Central memory CD8-positive, alpha-beta T cell (primary cell): ENCODE measurements around the gene SLC39A1.

ENCODE experiments used
- ATAC-seq: fragments of 150-1000 bp; cut with Tn5 transposase; replicated peaks from 2 replicates; pipeline ENCODE4 v1.10.0; 2022; ENCODE audit warnings: mild to moderate bottlenecking, moderate FRiP score, moderate number of reproducible peaks; ENCODE audit not compliant: poor library complexity, severe bottlenecking; ENCODE audit errors: extremely low read depth
- DNase-seq, 2 donors: peaks; one replicate each; pipeline ENCODE4 v3.0.0; 2021; ENCODE audit warnings: low spot score in 2 of 2
- H3K27ac Mint-ChIP-seq: one replicate; pipeline ENCODE4 v1.8.0; 2022; ENCODE audit warnings: low read depth, mild to moderate bottlenecking, moderate library complexity, mixed read lengths
- H3K27me3 Mint-ChIP-seq: one replicate; pipeline ENCODE4 v1.8.0; 2022; ENCODE audit warnings: mixed read lengths
- H3K36me3 Mint-ChIP-seq: one replicate; pipeline ENCODE4 v1.8.0; 2022; ENCODE audit warnings: mild to moderate bottlenecking, moderate library complexity, mixed read lengths; ENCODE audit not compliant: insufficient read depth
- H3K4me1 Mint-ChIP-seq: one replicate; pipeline ENCODE4 v1.8.0; 2022; ENCODE audit warnings: mixed read lengths
- H3K4me3 Mint-ChIP-seq: one replicate; pipeline ENCODE4 v1.8.0; 2022; ENCODE audit warnings: mild to moderate bottlenecking, moderate library complexity, mixed read lengths
- H3K9me3 Mint-ChIP-seq: one replicate; pipeline ENCODE4 v1.8.0; 2022; ENCODE audit warnings: mixed read lengths

The SLC39A1 gene

GRCh38 chr1:153968972-153969371 lies 5.6 kb upstream of the SLC39A1 start:
- Mint-ChIP-seq H3K36me3 (peaks cover 11% of the 10 kb centered on the region), H3K4me3 (peak overlapping the region; percentile 12), H3K27ac (no peak overlapping the region), H3K4me1 (peaks cover 32% of the 10 kb centered on the region), H3K9me3 (no peaks in the 10 kb centered on the region), H3K27me3 (no peaks in the 10 kb centered on the region)
- no peak for DNase-seq
- ATAC-seq: no peak

GRCh38 chr1:153968408-153968807 lies 5.1 kb upstream of the SLC39A1 start:
- H3K4me3 Mint-ChIP-seq: peak overlapping the region; percentile 91
- H3K27ac Mint-ChIP-seq: no peak overlapping the region
- H3K9me3 Mint-ChIP-seq: no peaks in the 10 kb centered on the region
- DNase-seq (no peak), ATAC-seq (no peak)
- peaks cover 37% of the 10 kb centered on the region for H3K4me1 Mint-ChIP-seq
- peaks cover 9% of the 10 kb centered on the region for H3K36me3 Mint-ChIP-seq
- no peaks in the 10 kb centered on the region for H3K27me3 Mint-ChIP-seq

- H3K4me3 Mint-ChIP-seq: peak overlapping the region; percentile 91
- H3K9me3 Mint-ChIP-seq: no peaks in the 10 kb centered on the region
- peak overlapping the region; percentile 91 for H3K27ac Mint-ChIP-seq
- peaks cover 9% of the 10 kb centered on the region for H3K36me3 Mint-ChIP-seq
- peaks cover 40% of the 10 kb centered on the region for H3K4me1 Mint-ChIP-seq
- no peaks in the 10 kb centered on the region for H3K27me3 Mint-ChIP-seq
- ATAC-seq (no peak), DNase-seq (no peak)
Observed at GRCh38 chr1:153968000-153968363, 4.6 kb upstream of the SLC39A1 start.

GRCh38 chr1:153967107-153967999 lies 4.0 kb upstream of the SLC39A1 start, which contains the start of gene CREB3L4:
CREB3L4 (plus strand) TSS chr1:153967902; CDS start chr1:153968526, 624 bp downstream.
- H3K9me3 Mint-ChIP-seq: no peaks in the 10 kb centered on the region
- peaks cover 9% of the 10 kb centered on the region for H3K36me3 Mint-ChIP-seq
- H3K27ac Mint-ChIP-seq: peak within 1 kb of the TSS; percentile 91
- H3K4me3 Mint-ChIP-seq: peak within 1 kb of the TSS; percentile 91
- peak; percentile 56 to 70 for DNase-seq
- H3K27me3 Mint-ChIP-seq: no peaks in the 10 kb centered on the region
- H3K4me1 Mint-ChIP-seq: peaks cover 46% of the 10 kb centered on the region
- peak; percentile 92 for ATAC-seq

GRCh38 chr1:153963850-153964331 lies 554 bp upstream of the SLC39A1 start:
- DNase-seq (no peak), ATAC-seq (no peak)
- H3K36me3 Mint-ChIP-seq: peaks cover 10% of the 10 kb centered on the region
- peak overlapping the region; percentile 93 for H3K27ac Mint-ChIP-seq
- peaks cover 58% of the 10 kb centered on the region for H3K4me1 Mint-ChIP-seq
- no peaks in the 10 kb centered on the region for H3K9me3 Mint-ChIP-seq
- peak overlapping the region; percentile 85 for H3K4me3 Mint-ChIP-seq
- no peaks in the 10 kb centered on the region for H3K27me3 Mint-ChIP-seq

- Mint-ChIP-seq H3K36me3 (peaks cover 9% of the 10 kb centered on the region), H3K4me3 (peak overlapping the region; percentile 85), H3K4me1 (peaks cover 61% of the 10 kb centered on the region), H3K27me3 (no peaks in the 10 kb centered on the region), H3K27ac (peak overlapping the region; percentile 93), H3K9me3 (no peaks in the 10 kb centered on the region)
- ATAC-seq: no peak
- no peak for DNase-seq
Observed at GRCh38 chr1:153962088-153963029, 978 bp downstream of the SLC39A1 start.

GRCh38 chr1:153961421-153961820 lies 1.9 kb downstream of the SLC39A1 start:
- ATAC-seq (no peak), DNase-seq (no peak)
- Mint-ChIP-seq H3K36me3 (peaks cover 8% of the 10 kb centered on the region), H3K27ac (no peak overlapping the region), H3K4me3 (peak overlapping the region; percentile 6), H3K27me3 (no peaks in the 10 kb centered on the region), H3K4me1 (peaks cover 62% of the 10 kb centered on the region), H3K9me3 (no peaks in the 10 kb centered on the region)

- ATAC-seq: no peak
- DNase-seq: no peak
- no peaks in the 10 kb centered on the region for H3K9me3 Mint-ChIP-seq
- no peak overlapping the region for H3K4me3 Mint-ChIP-seq
- H3K27ac Mint-ChIP-seq: no peak overlapping the region
- H3K36me3 Mint-ChIP-seq: peaks cover 8% of the 10 kb centered on the region
- no peaks in the 10 kb centered on the region for H3K27me3 Mint-ChIP-seq
- H3K4me1 Mint-ChIP-seq: peaks cover 61% of the 10 kb centered on the region
Observed at GRCh38 chr1:153960206-153960605, 3.1 kb downstream of the SLC39A1 start.

GRCh38 chr1:153959454-153959853 lies 3.9 kb downstream of the SLC39A1 start:
- H3K4me1 Mint-ChIP-seq: peaks cover 62% of the 10 kb centered on the region
- H3K9me3 Mint-ChIP-seq: no peaks in the 10 kb centered on the region
- DNase-seq: no peak
- H3K27ac Mint-ChIP-seq: no peak overlapping the region
- peaks cover 9% of the 10 kb centered on the region for H3K36me3 Mint-ChIP-seq
- H3K4me3 Mint-ChIP-seq: peak overlapping the region; percentile 94
- no peak for ATAC-seq
- no peaks in the 10 kb centered on the region for H3K27me3 Mint-ChIP-seq

GRCh38 chr1:153958961-153959260 lies 4.4 kb downstream of the SLC39A1 start:
- H3K27me3 Mint-ChIP-seq: no peaks in the 10 kb centered on the region
- no peak for DNase-seq
- ATAC-seq: no peak
- peak overlapping the region; percentile 78 for H3K27ac Mint-ChIP-seq
- H3K4me1 Mint-ChIP-seq: peaks cover 63% of the 10 kb centered on the region
- peak overlapping the region; percentile 94 for H3K4me3 Mint-ChIP-seq
- peaks cover 13% of the 10 kb centered on the region for H3K36me3 Mint-ChIP-seq
- H3K9me3 Mint-ChIP-seq: no peaks in the 10 kb centered on the region

- Mint-ChIP-seq H3K36me3 (peaks cover 15% of the 10 kb centered on the region), H3K27ac (peak within 1 kb of the TSS; percentile 78), H3K4me1 (peaks cover 63% of the 10 kb centered on the region), H3K4me3 (peak within 1 kb of the TSS; percentile 94), H3K27me3 (no peaks in the 10 kb centered on the region), H3K9me3 (no peaks in the 10 kb centered on the region)
- DNase-seq (peak; percentile 91 to 95), ATAC-seq (peak; percentile 94)
Observed at GRCh38 chr1:153958111-153958960, 5.0 kb downstream of the SLC39A1 start, which contains the start of gene CRTC2. CRTC2 (minus strand) TSS chr1:153958612; CDS start chr1:153958497, 115 bp downstream.

GRCh38 chr1:153957744-153958110 lies 5.6 kb downstream of the SLC39A1 start:
- peak overlapping the region; percentile 78 for H3K27ac Mint-ChIP-seq
- H3K27me3 Mint-ChIP-seq: no peaks in the 10 kb centered on the region
- peaks cover 17% of the 10 kb centered on the region for H3K36me3 Mint-ChIP-seq
- peak overlapping the region; percentile 94 for H3K4me3 Mint-ChIP-seq
- ATAC-seq (peak; percentile 24), DNase-seq (no peak)
- peaks cover 61% of the 10 kb centered on the region for H3K4me1 Mint-ChIP-seq
- no peaks in the 10 kb centered on the region for H3K9me3 Mint-ChIP-seq
